ENCODE measurements around the gene PACSIN1.

The PACSIN1 gene

GRCh38 chr6:34532230-34532629 is 66.4 kb downstream of the PACSIN1 start:
- Histone ChIP-seq H3K79me2 (ENCODE audit: insufficient read depth, low read length) (no peaks in the 10 kb centered on the region), H3K36me3 (ENCODE audit: low read length) (no peaks in the 10 kb centered on the region), H3K27me3 (ENCODE audit: low read length) (no peaks in the 10 kb centered on the region), H3K9me3 (ENCODE audit: insufficient read depth, low read length) (no peaks in the 10 kb centered on the region), H3F3A (ENCODE audit: insufficient read depth) (no peaks in the 10 kb centered on the region), H3K4me2 (ENCODE audit: low read depth, low read length, poor library complexity, severe bottlenecking) (no peak overlapping the region), H3K27ac (ENCODE audit: low read depth, low read length) (no peak overlapping the region), H2AFZ (ENCODE audit: low read depth, low read length, severe bottlenecking) (no peak overlapping the region), H4K20me1 (ENCODE audit: low read depth, low read length) (no peaks in the 10 kb centered on the region), H3K9ac (ENCODE audit: low read length) (no peak overlapping the region), H3K4me3 (ENCODE audit: insufficient read depth, low read length, poor library complexity, severe bottlenecking) (no peak overlapping the region), H3K9me2 (replicated peaks; ENCODE audit: insufficient read depth, low read length) (no peaks in the 10 kb centered on the region)
- no peak for TF ChIP-seq CTCF (IDR thresholded peaks at IDR 0.05; ENCODE audit: insufficient read depth, low read length, poor library complexity, severe bottlenecking)
- TF ChIP-seq EZH2phosphoT487 (conservative IDR thresholded peaks at IDR 0.05; ENCODE audit: low read length) = no peak

GRCh38 chr6:34534146-34534545 is 68.3 kb downstream of the PACSIN1 start:
- Histone ChIP-seq H3K9ac (ENCODE audit: low read length) (no peak overlapping the region), H3K9me2 (replicated peaks; ENCODE audit: insufficient read depth, low read length) (no peaks in the 10 kb centered on the region), H3K79me2 (ENCODE audit: insufficient read depth, low read length) (no peaks in the 10 kb centered on the region), H3K4me3 (ENCODE audit: insufficient read depth, low read length, poor library complexity, severe bottlenecking) (no peak overlapping the region), H3K4me2 (ENCODE audit: low read depth, low read length, poor library complexity, severe bottlenecking) (no peak overlapping the region), H3K9me3 (ENCODE audit: insufficient read depth, low read length) (no peaks in the 10 kb centered on the region), H3F3A (ENCODE audit: insufficient read depth) (no peaks in the 10 kb centered on the region), H3K27me3 (ENCODE audit: low read length) (no peaks in the 10 kb centered on the region), H3K36me3 (ENCODE audit: low read length) (no peaks in the 10 kb centered on the region), H4K20me1 (ENCODE audit: low read depth, low read length) (no peaks in the 10 kb centered on the region), H2AFZ (ENCODE audit: low read depth, low read length, severe bottlenecking) (no peak overlapping the region), H3K27ac (ENCODE audit: low read depth, low read length) (no peak overlapping the region)
- no peak for TF ChIP-seq CTCF (IDR thresholded peaks at IDR 0.05; ENCODE audit: insufficient read depth, low read length, poor library complexity, severe bottlenecking)
- no peak for TF ChIP-seq EZH2phosphoT487 (conservative IDR thresholded peaks at IDR 0.05; ENCODE audit: low read length)

- Histone ChIP-seq H3K9ac (ENCODE audit: low read length) (no peak overlapping the region), H3F3A (ENCODE audit: insufficient read depth) (no peaks in the 10 kb centered on the region), H3K9me2 (replicated peaks; ENCODE audit: insufficient read depth, low read length) (no peaks in the 10 kb centered on the region), H4K20me1 (ENCODE audit: low read depth, low read length) (no peaks in the 10 kb centered on the region), H2AFZ (ENCODE audit: low read depth, low read length, severe bottlenecking) (no peak overlapping the region), H3K27ac (ENCODE audit: low read depth, low read length) (no peak overlapping the region), H3K4me2 (ENCODE audit: low read depth, low read length, poor library complexity, severe bottlenecking) (no peak overlapping the region), H3K4me3 (ENCODE audit: insufficient read depth, low read length, poor library complexity, severe bottlenecking) (no peak overlapping the region), H3K79me2 (ENCODE audit: insufficient read depth, low read length) (no peaks in the 10 kb centered on the region), H3K27me3 (ENCODE audit: low read length) (no peaks in the 10 kb centered on the region), H3K36me3 (ENCODE audit: low read length) (no peaks in the 10 kb centered on the region), H3K9me3 (ENCODE audit: insufficient read depth, low read length) (no peaks in the 10 kb centered on the region)
- TF ChIP-seq CTCF (IDR thresholded peaks at IDR 0.05; ENCODE audit: insufficient read depth, low read length, poor library complexity, severe bottlenecking) = no peak
- no peak for TF ChIP-seq EZH2phosphoT487 (conservative IDR thresholded peaks at IDR 0.05; ENCODE audit: low read length)
Measured at GRCh38 chr6:34534656-34535055, 68.8 kb downstream of the PACSIN1 start.

Measured in SU-DHL-6 (cell line).